GM23338 (cell line): Measurements from ENCODE around the gene PCDH10. TPM values are rescaled to one million over a fixed set of nuclear protein-coding genes. Genes with fewer than 3 reads are reported as not detected.

Experiments used
- ATAC-seq: fragments of 200-7000 bp; cut with Tn5 transposase; 3 replicates; pipeline ENCODE4 v1.9.1; 2020
- DNase-seq: peaks from one replicate; pipeline ENCODE4 v3.0.0-alpha.2; 2015; ENCODE audit warnings: low spot score
- H2AFZ ChIP-seq: fragments of 200-600 bp; sonication (generic); 2 replicates; pipeline ENCODE4 v1.8.0; 2016; ENCODE audit warnings: antibody characterized with exemption, mild to moderate bottlenecking, moderate library complexity
- H3F3A ChIP-seq: fragments of 200-600 bp; sonication (generic); replicated peaks from 2 replicates; pipeline ENCODE4 v1.8.0; 2017; ENCODE audit warnings: antibody characterized with exemption, mixed run types, low read depth
- H3K27ac ChIP-seq: fragments of 200-600 bp; sonication (generic); 2 replicates; pipeline ENCODE4 v1.6.1; 2016; ENCODE audit warnings: low read depth
- H3K27me3 ChIP-seq: fragments of 200-600 bp; sonication (generic); 2 replicates; pipeline ENCODE4 v1.8.0; 2016; ENCODE audit warnings: mild to moderate bottlenecking, mixed run types, moderate library complexity; ENCODE audit not compliant: insufficient read depth
- H3K36me3 ChIP-seq: fragments of 200-600 bp; sonication (generic); 2 replicates; pipeline ENCODE4 v1.8.0; 2016; ENCODE audit warnings: mild to moderate bottlenecking; ENCODE audit not compliant: insufficient read depth
- H3K4me1 ChIP-seq: fragments of 200-600 bp; sonication (generic); 2 replicates; pipeline ENCODE4 v1.8.0; 2016; ENCODE audit warnings: mild to moderate bottlenecking, moderate library complexity; ENCODE audit not compliant: insufficient read depth
- H3K4me2 ChIP-seq: fragments of 200-600 bp; sonication (generic); 2 replicates; pipeline ENCODE4 v1.7.1; 2017; ENCODE audit warnings: mixed run types
- H3K4me3 ChIP-seq: fragments of 200-600 bp; sonication (generic); 2 replicates; pipeline ENCODE4 v1.6.1; 2016; ENCODE audit warnings: mixed run types
- H3K79me2 ChIP-seq: fragments of 200-600 bp; sonication (generic); replicated peaks from 2 replicates; pipeline ENCODE4 v1.8.0; 2017; ENCODE audit warnings: mild to moderate bottlenecking; ENCODE audit not compliant: insufficient read depth
- H3K9me2 ChIP-seq: fragments of 200-600 bp; sonication (generic); 2 replicates; pipeline ENCODE4 v1.8.0; 2017; ENCODE audit not compliant: insufficient read depth
- H4K20me1 ChIP-seq: fragments of 200-600 bp; sonication (generic); replicated peaks from 2 replicates; pipeline ENCODE4 v1.8.0; 2017; ENCODE audit warnings: mild to moderate bottlenecking; ENCODE audit not compliant: insufficient read depth
- H3K27ac Mint-ChIP-seq: 2 replicates; pipeline ENCODE4 v1.8.0; 2020; ENCODE audit warnings: inconsistent platforms, mild to moderate bottlenecking, moderate library complexity, mixed read lengths
- H3K27me3 Mint-ChIP-seq: 3 replicates; pipeline ENCODE4 v1.8.0; 2022; ENCODE audit warnings: low read depth, mild to moderate bottlenecking, moderate library complexity, mixed read lengths, inconsistent platforms; ENCODE audit not compliant: insufficient read depth, poor library complexity
- H3K36me3 Mint-ChIP-seq: 3 replicates; pipeline ENCODE4 v1.8.0; 2021; ENCODE audit warnings: low read depth, mild to moderate bottlenecking, inconsistent platforms, moderate library complexity, mixed read lengths
- H3K4me1 Mint-ChIP-seq: 3 replicates; pipeline ENCODE4 v1.8.0; 2020; ENCODE audit warnings: mild to moderate bottlenecking, inconsistent platforms, mixed read lengths
- H3K4me3 Mint-ChIP-seq: 3 replicates; pipeline ENCODE4 v1.8.0; 2021; ENCODE audit warnings: moderate library complexity, mild to moderate bottlenecking, inconsistent platforms, mixed read lengths
- H3K9me3 Mint-ChIP-seq: 3 replicates; pipeline ENCODE4 v1.8.0; 2020; ENCODE audit warnings: moderate library complexity, mild to moderate bottlenecking, inconsistent platforms, mixed read lengths
- CREB1 ChIP-seq: fragments of 250-450 bp; sonication (Bioruptor Pico); IDR thresholded peaks from 2 replicates; pipeline ENCODE4 v1.5.0; 2020; ENCODE audit warnings: low read depth, mild to moderate bottlenecking, moderate library complexity
- CTCF ChIP-seq, 2 experiments: fragments of 200-600 bp in 1 of 2; sonication (generic) in 1 of 2; conservative IDR thresholded peaks; 2 replicates each; pipeline versions ENCODE4 v1.5.1 to v1.6.1; 2016 to 2017; ENCODE audit warnings: antibody characterized with exemption in 2 of 2, low read depth in 2 of 2, mild to moderate bottlenecking in 2 of 2, moderate library complexity in 1 of 2
- EZH2 ChIP-seq: fragments of 200-600 bp; sonication (generic); IDR thresholded peaks from one replicate; pipeline ENCODE4 v1.8.0; 2017; ENCODE audit warnings: antibody characterized with exemption, mild to moderate bottlenecking, low read depth; ENCODE audit not compliant: unreplicated experiment
- EZH2phosphoT487 ChIP-seq: fragments of 200-600 bp; sonication (generic); IDR thresholded peaks from one replicate; pipeline ENCODE4 v1.8.1; 2018; ENCODE audit warnings: antibody characterized with exemption; ENCODE audit not compliant: unreplicated experiment
- JUNB ChIP-seq: IDR thresholded peaks from one replicate; pipeline ENCODE4 v1.6.1; 2016; ENCODE audit warnings: antibody characterized with exemption; ENCODE audit not compliant: unreplicated experiment
- NANOG ChIP-seq: IDR thresholded peaks from 2 replicates; pipeline ENCODE4 v1.6.1; 2016; ENCODE audit warnings: antibody characterized with exemption, borderline replicate concordance
- POLR2AphosphoS5 ChIP-seq: IDR thresholded peaks from 2 replicates; pipeline ENCODE4 v1.6.1; 2016; ENCODE audit warnings: antibody characterized with exemption, low read depth
- STAT1 ChIP-seq: IDR thresholded peaks from one replicate; pipeline ENCODE4 v1.6.1; 2016; ENCODE audit warnings: antibody characterized with exemption; ENCODE audit not compliant: unreplicated experiment
- ZNF114 ChIP-seq: fragments of 250-450 bp; sonication (Bioruptor Pico); IDR thresholded peaks from 2 replicates; pipeline ENCODE4 v1.5.0; 2020; ENCODE audit warnings: mild to moderate bottlenecking, moderate library complexity
- ZNF331 ChIP-seq: fragments of 250-450 bp; sonication (Bioruptor Pico); IDR thresholded peaks from 2 replicates; pipeline ENCODE4 v1.5.0; 2020; ENCODE audit warnings: low read depth, mild to moderate bottlenecking, moderate library complexity
- ZNF462 ChIP-seq: fragments of 250-450 bp; sonication (Bioruptor Pico); IDR thresholded peaks from 2 replicates; pipeline ENCODE4 v1.5.0; 2020; ENCODE audit warnings: mild to moderate bottlenecking, moderate library complexity
- polyA plus RNA-seq: library from polyadenylated mRNA; unstranded; fragments of >200 nt; fragmentation: Nextera tagmentation; extraction: Ambion mirVana; gene quantifications from 2 replicates; pipeline ENCODE4 v1.2.1, GENCODE V29; 2016
- total RNA-seq: library from RNA; depleted of rRNA; stranded (reverse); fragments of >200 nt; shearing (Covaris generic); gene quantifications from 2 replicates; pipeline ENCODE4 v1.2.3, GENCODE V29; 2014
- TF ChIP-seq, protein P1 (sequence below): IDR thresholded peaks from one replicate; pipeline ENCODE4 v1.6.1; 2018; ENCODE audit warnings: antibody characterized with exemption; ENCODE audit not compliant: unreplicated experiment
- TF ChIP-seq, protein P2 (sequence below): IDR thresholded peaks from 2 replicates; pipeline ENCODE4 v1.6.1; 2016; ENCODE audit warnings: antibody characterized with exemption

The PCDH10 gene
- total and polyA plus RNA-seq, 2 experiments from 2014 or later: 1.2 to 4.0 TPM

GRCh38 chr4:133136833-133137232 is 12.3 kb upstream of the PCDH10 start:
- H3K79me2 ChIP-seq: no peaks in the 10 kb centered on the region
- H3K27me3 ChIP-seq: no peaks in the 10 kb centered on the region
- Mint-ChIP-seq H3K4me3 (no peak overlapping the region), H3K4me1 (peaks cover 10% of the 10 kb centered on the region; the same call in 2 of the 3 replicates), H3K9me3 (no peaks in the 10 kb centered on the region), H3K27me3 (no peaks in the 10 kb centered on the region), H3K36me3 (no peaks in the 10 kb centered on the region), H3K27ac (no peak overlapping the region)
- TF ChIP-seq EZH2phosphoT487 (no peak), ZNF462 (CRISPR knock-in tag) (no peak), ZNF331 (CRISPR knock-in tag) (no peak), CTCF (conservative IDR thresholded peaks at IDR 0.05; ENCODE audit: low read depth in 2 of 2) (no peak), CREB1 (CRISPR knock-in tag) (no peak), STAT1 (no peak), ZNF114 (CRISPR knock-in tag) (no peak), EZH2 (no peak), POLR2AphosphoS5 (no peak), NANOG (no peak), JUNB (no peak)
- TF ChIP-seq, protein P1, sequence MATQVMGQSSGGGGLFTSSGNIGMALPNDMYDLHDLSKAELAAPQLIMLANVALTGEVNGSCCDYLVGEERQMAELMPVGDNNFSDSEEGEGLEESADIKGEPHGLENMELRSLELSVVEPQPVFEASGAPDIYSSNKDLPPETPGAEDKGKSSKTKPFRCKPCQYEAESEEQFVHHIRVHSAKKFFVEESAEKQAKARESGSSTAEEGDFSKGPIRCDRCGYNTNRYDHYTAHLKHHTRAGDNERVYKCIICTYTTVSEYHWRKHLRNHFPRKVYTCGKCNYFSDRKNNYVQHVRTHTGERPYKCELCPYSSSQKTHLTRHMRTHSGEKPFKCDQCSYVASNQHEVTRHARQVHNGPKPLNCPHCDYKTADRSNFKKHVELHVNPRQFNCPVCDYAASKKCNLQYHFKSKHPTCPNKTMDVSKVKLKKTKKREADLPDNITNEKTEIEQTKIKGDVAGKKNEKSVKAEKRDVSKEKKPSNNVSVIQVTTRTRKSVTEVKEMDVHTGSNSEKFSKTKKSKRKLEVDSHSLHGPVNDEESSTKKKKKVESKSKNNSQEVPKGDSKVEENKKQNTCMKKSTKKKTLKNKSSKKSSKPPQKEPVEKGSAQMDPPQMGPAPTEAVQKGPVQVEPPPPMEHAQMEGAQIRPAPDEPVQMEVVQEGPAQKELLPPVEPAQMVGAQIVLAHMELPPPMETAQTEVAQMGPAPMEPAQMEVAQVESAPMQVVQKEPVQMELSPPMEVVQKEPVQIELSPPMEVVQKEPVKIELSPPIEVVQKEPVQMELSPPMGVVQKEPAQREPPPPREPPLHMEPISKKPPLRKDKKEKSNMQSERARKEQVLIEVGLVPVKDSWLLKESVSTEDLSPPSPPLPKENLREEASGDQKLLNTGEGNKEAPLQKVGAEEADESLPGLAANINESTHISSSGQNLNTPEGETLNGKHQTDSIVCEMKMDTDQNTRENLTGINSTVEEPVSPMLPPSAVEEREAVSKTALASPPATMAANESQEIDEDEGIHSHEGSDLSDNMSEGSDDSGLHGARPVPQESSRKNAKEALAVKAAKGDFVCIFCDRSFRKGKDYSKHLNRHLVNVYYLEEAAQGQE: no peak
- TF ChIP-seq, protein P2, sequence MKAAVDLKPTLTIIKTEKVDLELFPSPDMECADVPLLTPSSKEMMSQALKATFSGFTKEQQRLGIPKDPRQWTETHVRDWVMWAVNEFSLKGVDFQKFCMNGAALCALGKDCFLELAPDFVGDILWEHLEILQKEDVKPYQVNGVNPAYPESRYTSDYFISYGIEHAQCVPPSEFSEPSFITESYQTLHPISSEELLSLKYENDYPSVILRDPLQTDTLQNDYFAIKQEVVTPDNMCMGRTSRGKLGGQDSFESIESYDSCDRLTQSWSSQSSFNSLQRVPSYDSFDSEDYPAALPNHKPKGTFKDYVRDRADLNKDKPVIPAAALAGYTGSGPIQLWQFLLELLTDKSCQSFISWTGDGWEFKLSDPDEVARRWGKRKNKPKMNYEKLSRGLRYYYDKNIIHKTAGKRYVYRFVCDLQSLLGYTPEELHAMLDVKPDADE: no peak
- H3F3A ChIP-seq: no peaks in the 10 kb centered on the region
- no peaks in the 10 kb centered on the region for H4K20me1 ChIP-seq
- H3K4me1 ChIP-seq: peaks cover 6% of the 10 kb centered on the region
- ATAC-seq (no peak), DNase-seq (no peak)
- H3K4me2 ChIP-seq: no peak overlapping the region
- no peak overlapping the region for H3K4me3 ChIP-seq
- no peaks in the 10 kb centered on the region for H3K9me2 ChIP-seq
- H3K36me3 ChIP-seq: no peaks in the 10 kb centered on the region
- H3K27ac ChIP-seq: no peak overlapping the region
- no peak overlapping the region for H2AFZ ChIP-seq
